NCI-H82 treated with DMSO at 0.1 percent for 48 hours (cell line): ENCODE measurements around the gene SLC12A4.
"Not testable (repeated sequence)": the region's sequence is repeated elsewhere in the genome, so short reads cannot be mapped to it uniquely, and the experiment has no call there.

ENCODE experiments used
- DNase-seq: peaks from one replicate; lab custom pipeline; 2025; ENCODE audit not compliant: unreplicated experiment; lab: John Stamatoyannopoulos, UW

Gene SLC12A4

DNA sequence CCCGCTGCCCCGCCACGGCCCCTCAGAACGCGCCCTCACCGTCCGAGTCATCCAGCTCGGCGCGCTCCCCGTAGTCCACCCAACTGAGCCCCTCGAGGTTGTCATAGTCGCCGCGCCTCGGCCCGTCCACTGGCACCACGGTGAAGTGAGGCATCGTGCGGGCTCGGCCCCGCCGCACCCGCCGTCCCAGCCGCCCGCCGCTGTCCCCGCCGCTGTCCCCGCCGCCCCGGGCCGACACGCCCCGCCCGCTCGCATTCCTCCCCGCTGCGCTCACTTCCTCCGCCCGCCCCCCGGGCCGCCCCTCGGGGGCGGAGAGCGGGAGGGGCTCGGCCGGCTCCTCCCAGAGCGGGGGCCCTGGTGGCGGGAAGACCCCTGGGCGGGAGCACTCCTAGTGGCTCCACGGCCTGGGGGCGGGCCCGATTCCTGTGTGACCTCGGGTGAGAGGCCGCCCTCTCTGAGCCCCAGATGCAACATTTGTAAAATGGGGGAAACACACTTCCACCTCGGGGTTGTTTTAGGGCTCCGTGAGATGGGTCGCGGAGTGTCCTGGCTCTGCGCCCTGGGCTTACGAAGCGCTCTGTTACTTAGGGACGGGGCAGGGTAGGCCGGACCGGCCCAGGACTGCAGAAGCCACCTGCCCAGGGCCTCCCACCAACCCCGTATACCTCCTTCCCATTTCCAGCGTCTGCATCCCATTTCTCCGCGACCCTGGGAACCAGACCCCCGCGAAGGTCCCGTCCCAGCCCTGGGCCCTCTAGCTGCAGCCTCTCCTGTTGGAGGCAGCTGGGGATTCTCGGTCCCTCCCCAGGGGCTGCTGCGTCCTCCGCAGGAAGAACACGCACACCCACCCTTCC is at the start of gene SLC12A4:
TSS of gene SLC12A4 (minus strand) at position 238 of the 854 bp plus-strand sequence. CDS start at position 154, 84 bp downstream.
- DNase-seq = peak; percentile 3

DNA sequence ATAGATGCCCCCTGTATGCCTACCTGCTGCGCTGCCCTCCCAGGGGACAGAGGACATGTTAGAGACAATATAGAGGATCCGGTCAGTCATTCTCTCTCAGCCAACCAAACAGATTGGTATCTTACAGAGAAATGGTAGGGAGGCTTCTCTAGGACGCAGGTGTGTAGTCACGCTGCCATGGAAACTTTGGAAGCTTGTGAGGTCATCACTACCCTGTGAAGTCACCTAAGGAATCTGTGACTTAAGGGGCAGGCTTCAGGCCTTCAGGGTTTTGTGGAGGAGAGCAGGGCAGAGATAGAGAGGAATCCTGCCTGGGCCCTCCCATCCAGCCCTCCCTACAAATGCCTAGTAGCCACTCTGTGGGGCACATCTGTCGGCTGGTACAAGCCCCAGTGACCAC is 47.2 kb upstream of the SLC12A4 start, which contains the start of gene DPEP2NB:
TSS of gene DPEP2NB (minus strand) at position 231 of the 400 bp plus-strand sequence. CDS start at position 90, 141 bp downstream.
- DNase-seq = no peak

DNA sequence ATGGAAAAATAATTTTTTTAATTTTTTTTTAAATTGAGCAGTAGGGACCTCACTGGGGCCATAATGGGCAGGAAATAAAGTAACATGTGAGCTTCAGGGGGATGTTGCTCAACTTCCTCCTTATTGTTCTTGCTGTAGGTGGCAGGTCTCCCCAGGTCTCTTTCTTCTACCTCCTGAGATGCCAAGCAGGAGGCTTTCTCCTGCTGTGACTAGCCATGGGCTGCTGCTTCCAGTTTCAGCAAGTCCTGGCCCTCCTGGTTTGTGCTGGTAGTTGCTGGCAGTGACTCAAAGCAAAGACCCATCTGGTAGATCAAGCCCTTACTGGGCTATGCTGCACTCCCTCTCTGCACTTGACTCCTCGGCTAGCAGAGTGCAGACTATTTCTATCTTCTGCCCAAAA is 45.0 kb upstream of the SLC12A4 start:
- no peak for DNase-seq

DNA sequence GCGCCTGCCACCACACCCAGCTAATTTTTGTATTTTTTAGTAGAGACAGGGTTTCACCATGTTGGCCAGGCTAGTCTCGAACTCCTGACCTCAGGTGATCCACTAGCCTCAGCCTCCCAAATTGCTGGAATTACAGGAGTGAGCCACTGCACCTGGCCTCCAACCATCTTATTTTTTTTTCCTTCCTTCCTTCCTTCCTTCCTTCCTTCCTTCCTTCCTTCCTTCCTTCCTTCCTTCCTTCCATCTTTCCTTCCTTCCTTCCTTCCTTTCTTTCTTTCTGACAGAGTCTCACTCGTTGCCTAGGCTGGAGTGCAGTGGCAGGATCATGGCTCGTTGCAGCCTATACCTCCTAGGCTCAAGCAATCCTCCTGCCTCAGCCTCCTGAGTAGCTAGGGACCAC is 41.4 kb upstream of the SLC12A4 start:
- not testable (repeated sequence) for DNase-seq

DNA sequence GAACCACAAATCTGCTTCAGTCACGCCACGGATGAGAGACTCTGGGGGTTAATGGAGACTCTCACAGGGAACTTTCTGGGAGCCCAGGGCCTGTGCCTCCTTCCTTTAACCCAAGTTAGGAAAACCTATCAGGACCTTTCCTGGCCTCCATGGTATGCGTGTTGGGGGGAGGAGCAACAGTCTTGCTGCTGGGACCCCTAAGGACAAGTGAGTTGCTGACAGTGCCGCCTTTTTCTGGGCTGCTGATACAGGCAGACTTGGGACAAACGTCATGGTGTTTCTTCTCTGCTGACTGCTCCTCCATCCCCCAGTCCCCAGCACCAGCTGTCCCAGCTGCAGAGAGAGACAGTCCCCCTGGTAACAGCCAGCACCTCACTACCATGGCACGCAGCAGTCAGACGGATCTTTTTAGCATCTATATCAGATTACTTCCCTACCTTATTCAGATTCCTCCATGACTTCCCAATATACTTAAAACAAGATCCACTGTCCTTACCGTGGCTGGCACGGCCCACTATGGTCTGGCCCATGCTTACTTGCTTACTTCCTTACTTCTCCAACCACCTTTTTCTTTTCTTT is 40.8 kb upstream of the SLC12A4 start:
- DNase-seq = no peak

DNA sequence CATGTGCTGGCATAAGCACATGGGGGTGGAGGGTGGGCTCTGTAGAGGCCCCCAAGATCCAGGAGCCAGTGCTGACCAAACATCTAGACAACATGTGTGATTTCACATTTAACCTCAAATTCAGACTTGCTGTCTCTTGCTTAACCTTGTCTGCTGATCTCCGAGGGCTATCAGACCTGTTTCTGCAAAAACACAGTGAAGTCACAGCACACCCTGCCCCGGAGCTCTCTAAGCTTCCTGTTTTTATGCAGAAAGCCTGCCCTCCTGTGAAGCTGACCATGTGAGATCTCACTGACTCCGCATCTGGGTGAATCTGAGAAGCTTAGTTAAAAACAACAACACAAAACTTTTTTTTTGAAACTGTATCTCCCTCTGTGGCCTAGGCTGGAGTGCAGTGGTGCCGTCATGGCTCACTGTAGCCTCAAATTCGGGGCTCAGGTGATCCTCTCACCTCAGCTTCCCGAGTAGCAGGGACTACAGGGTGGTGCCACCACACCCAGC is 37.4 kb upstream of the SLC12A4 start:
- DNase-seq = no peak

DNA sequence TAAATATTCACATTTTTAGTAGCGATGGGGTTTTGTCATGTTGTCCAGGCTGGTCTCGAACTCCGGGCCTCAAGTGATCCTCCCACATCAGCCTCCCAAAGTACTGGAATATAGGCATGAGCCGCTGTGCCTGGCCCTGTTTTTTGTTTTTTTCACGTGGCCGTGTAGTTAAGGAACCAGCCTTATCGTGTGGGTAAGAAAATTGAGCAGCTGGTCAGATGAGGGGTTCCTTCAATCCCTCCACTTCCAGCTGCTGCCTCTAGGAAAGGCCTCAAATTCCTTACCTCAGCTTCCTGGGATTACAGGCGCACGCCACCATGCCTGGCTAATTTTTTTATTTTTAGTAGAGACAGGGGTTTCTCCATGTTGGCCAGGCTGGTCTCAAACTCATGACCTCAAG is 36.8 kb upstream of the SLC12A4 start:
- no peak for DNase-seq

DNA sequence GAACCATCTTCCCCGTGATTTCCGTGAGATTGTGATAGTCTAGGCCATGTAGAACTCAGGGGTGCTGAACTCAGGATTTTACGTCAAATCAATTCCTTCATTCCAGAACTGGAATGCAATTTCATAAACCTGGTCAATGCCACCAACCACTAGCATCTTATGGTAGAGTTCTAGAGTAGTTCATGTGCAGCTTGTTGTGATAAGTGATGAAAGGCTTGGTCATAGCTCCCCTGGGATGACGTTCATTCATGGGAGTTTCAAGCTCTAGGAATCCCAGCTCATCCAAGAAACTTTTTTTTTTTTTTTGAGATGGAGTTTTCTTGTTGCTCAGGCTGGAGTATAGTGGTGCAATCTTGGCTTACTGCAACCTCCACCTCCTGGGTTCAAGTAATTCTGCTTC is 34.6 kb upstream of the SLC12A4 start:
- no peak for DNase-seq

DNA sequence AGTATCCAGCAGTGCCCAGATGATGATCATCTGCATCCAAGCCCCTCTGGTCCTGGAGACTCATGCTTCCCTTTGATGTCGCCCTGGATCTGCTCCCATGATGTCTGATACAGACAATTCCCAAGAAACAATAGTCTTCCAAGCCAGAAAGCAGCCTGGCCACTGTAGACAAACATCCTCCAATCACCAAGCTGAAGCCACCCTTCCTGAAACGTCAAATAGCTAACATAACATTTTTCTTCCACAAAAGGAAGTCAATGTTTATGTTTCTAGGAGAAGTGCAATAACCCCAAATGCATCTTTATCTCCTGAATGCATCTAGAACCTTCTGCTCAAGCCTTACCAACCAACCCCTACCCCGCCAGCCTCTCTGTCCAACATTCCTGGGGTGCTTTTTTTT is 32.0 kb upstream of the SLC12A4 start:
- DNase-seq = no peak

DNA sequence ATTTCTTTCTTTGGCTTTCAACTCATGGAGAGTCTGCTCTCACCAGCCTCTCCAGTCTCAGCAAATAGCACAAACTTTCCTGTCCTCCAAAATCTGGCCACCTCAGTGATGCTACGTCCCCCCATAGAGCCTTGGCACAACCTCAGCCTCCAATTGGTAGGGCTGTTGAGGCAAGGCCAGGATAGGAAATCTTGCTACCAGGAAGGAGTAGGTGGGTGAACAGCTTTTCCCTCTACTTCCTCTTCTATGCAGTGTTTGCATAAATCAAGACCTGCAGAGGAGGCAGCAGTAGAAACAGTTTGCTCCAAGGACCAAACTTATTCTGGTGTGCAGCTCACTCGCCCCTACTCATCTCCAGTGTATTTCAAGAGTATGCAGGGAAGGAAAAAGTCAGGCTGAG is 31.5 kb upstream of the SLC12A4 start:
- no peak for DNase-seq

DNA sequence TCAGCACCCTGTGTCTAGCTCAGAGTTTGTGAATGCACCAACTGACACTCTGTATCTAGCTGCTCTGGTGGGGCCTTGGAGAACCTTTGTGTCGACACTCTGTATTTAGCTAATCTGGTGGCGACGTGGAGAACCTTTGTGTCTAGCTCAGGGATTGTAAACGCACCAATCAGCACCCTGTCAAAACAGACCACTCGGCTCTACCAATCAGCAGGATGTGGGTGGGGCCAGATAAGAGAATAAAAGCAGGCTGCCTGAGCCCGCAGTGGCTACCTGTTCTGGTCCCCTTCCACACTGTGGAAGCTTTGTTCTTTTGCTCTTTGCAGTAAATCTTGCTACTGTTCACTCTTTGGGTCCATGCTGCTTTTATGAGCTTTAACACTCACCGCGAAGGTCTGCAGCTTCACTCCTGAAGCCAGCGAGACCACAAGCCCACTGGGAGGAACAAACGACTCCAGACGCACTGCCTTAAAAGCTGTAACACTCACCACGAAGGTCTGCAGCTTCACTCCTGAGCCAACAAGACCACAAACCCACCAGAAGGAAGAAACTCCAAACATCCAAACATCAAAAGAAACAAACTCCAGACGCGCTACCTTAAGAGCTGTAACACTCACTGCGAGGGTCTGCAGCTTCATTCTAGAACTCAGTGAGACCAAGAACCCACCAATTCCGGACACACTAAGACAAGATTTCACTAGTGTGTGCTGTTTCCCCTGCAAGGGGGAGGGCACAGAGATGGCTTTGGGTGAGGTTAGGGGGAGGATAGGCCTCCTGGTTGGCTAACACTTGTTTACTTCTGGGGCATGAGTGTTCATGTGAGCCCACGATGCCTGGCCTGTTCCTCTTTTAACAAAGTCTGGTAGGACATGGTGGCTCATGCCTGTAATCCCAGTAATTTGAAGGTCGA is 30.6 kb upstream of the SLC12A4 start, which contains the start of gene DPEP2:
TSS of gene DPEP2 (minus strand) at position 706 of the 910 bp plus-strand sequence. CDS start 6,272 bp downstream, outside the sequence.
- not testable (repeated sequence) for DNase-seq

DNA sequence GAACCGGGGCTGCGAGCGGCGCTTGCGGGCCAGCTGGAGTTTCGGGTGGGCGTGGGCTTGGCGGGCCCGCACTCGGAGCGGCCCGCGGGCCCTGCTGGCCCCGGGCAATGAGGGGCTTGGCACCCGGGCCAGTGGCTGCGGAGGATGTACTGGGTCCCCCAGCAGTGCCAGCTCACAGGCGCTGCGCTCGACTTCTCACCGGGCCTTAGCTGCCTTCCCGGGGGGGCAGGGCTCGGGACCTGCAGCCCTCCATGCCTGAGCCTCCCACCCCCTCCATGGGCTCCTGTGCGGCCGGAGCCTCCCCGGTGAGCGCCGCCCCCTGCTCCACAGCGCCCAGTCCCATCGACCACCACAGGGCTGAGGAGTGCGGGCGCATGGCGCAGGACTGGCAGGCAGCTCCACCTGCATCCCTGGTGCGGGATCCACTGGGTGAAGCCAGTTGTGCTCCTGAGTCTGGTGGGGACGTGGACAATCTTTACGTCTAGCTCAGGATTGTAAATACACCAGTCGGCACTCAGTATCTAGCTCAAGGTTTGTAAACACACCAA is 29.9 kb upstream of the SLC12A4 start:
- DNase-seq = not testable (repeated sequence)

DNA sequence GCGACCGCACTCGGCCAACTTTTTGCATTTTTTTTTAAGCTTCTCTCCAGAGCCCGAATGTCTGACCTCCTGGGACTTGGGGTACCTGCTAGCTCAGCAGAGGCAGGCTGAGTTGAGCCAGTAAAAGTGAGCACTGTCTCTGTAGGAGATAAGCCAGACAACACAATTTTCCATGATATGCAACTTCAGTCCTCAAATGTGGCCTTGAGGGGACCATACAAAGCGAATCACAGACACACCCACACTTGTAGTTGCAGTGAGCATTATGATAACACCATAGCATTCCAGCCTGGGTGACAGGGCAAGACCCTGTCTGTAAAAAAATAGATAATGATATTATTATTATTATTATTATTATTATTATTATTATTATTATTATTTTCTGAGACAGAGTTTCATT is 28.2 kb upstream of the SLC12A4 start:
- DNase-seq = no peak

DNA sequence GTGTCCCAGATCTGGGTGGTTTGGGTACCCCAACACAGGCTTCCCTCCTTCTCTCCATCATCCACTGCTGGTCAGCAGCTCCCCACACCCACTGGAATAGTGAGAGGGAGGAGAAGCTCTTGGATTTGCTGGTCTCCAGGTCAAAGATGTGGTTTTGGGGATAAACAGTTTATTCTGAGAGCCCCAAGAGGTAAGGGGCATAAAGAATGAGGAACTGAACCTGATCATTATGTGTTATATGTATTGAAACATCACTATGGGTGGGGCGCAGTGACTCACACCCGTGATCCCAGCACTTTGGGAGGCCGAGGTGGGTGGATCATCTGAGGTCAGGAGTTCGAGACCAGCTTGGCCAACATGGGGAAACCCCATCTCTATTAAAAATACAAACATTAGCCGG is 27.0 kb upstream of the SLC12A4 start:
- DNase-seq = no peak

DNA sequence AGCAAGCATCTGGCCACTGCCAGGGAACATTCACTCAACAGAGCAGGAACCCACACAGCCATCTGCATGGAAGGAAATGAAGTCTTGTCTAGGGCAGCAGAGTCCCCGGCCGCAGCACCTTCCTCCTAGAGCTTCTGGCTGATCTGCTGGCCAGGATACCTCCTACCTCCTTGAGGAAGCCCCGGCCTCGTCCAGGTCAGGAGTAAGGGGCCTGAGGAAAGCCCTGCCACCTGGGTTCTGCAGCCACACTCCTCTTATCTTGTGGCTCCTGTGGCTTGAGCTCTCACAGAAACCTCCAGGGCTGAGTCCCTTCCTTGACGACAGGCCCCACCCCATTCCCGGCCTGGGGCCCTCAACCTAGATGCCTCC is 25.6 kb upstream of the SLC12A4 start:
- not testable (repeated sequence) for DNase-seq

DNA sequence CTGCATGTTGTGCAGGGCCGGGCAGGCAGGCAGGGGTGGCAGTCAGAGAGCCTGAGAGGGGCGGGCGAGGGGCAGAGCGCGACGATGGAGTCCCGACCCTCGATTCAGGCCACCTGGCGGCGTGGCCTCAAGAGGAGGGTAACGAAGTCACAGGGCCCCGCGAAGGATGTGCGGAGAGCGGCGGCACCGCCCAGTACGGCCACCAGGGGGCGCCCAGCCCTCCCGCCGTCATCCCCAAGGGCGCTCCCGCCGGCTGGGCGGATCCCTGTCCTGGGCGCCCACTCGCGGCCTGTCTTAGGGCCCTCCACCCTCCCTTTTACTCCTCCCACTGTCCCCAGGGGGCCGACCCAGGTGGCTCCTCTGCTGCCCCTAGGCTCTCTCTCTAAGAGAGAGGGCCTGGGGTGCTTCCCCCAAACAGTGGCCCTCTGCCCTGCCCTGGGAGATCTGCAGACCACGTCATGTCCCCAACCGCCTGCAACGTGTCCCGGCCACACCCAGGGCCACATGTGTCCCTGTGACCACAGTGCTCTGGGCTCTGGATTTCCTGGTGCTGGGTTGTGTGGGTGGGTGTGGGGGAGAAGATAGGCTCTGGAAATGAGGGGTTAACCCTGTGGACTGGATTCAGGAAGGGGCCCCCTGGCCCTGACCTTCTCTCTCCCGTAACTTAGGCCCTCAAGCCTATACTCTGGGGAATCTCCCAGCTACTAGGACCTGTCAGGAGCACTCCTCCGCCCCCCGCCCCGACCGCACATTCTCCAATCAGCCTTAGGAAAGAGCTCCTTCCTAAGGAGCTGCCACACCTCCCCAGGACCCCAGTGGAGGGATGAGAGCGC is 25.0 kb upstream of the SLC12A4 start:
- DNase-seq = peak; percentile 46

DNA sequence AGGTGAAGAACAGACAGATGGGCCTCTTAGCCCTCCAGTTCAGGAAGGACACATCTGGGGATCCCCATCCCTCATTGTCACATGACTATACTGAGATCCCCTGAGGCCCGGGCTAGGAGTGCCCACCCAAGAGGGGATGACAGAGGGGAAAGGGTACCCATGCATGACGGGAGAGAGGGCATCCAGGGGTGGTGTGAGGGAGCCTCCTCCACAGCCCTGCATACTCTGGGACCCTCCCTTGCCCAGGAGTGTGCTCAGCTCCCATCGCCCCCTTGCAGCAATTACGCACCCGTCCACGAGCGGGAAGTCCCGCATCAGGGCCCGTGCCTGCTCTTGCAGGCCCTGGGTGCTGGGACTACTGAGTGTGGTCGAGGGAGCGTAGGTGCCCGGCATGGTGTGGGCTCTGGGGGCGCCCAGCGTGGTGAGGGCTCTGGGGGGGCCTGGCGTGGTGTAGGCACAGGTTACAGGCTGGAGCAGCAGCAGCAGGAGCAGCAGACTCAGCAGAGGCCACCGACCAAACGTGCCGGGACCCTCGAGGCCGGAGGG is 24.3 kb upstream of the SLC12A4 start:
- no peak for DNase-seq

DNA sequence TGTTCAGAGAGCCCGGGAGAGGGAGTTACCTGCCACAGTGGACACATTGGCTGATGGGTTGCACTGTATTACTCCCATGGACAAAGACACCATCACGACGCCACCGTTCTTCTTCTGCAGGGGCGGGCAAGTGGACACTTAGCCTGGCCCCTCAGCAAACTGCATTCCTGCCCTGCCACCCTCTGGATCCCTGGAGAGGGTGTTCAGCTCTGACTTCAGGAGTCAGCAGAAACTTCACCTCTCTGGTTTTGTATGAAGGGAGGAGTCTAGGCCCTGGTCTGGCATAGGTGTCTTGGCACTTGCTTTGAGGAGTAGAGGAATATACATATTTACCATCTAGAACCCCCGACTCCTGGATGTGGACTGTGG is 21.6 kb upstream of the SLC12A4 start:
- DNase-seq = no peak

DNA sequence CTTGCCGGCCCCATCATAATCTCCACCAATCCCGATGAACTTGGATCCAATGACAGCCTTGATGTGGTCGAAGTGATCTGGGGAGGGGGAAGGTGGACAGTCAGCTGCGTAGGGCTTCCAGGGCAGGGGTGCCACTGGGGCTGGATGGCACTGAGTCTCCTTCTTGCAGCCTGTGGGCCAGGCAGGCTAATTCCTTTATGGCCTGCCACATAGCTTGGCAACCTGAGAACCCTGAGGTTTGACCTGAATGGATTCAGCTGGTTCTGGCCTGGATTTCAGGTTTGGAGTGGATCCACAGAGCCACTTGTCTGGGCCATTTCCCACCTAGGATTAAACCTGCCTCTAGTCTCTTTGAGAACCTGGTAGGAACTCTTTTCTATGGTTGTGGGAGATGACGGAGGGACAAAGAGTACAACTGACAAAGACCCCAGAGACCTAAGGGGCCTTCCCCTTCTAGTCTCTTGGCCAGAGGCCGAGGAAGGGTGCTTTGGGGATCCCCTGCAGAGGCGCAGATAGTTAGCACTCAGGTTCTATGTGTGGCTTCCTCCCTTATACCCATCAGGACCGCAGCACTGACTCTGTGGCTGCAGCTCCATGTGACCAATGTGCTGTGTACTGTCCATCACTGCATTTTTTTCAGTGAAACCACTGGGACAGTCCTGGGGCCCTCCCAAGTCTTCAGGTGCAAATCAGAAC is 21.0 kb upstream of the SLC12A4 start:
- no peak for DNase-seq
